ENCODE measurements around the gene NRM. TPM values are rescaled to one million over a fixed set of nuclear protein-coding genes. Genes with fewer than 3 reads are reported as not detected.

NRM gene
- total RNA-seq, 4 donors from 2014 or later: 3.0 to 8.2 (median 6.0) TPM

DNA sequence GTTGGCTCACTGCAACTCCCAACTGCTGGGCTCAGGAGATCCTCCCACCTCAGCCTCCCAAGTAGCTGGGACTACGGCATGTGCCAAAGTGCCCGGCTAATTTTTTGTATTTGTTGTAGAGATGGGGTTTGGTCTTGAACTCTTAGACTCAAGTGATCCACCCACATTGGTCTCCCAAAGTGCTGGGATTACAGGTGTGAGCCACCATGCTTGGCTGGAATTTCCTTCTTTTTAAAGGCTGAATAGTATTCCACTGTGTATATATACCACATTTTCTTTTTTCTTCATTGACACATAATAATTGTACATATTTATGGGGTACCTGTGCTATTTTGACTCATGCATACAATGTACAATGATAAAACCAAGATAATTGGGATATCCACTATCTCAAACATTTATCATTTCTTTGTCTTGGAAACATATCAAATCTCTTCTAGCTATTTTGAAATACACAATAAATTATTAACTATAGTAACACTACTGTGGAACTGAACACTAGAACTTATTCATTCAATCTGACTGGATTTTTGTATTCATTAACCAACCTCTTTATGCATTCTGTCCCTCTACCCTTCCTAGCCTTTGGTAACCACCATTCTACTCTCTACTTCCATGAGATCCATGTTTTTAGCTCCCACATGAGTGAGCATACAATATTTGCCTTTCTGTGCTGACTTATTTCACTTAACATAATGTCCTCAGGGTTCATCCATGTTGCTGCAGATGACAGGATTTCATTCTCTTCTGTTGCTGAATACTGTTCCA lies 18.5 kb upstream of the NRM start:
- H3K4me1 ChIP-seq: no peaks in the 10 kb centered on the region
- TF ChIP-seq, protein P1, sequence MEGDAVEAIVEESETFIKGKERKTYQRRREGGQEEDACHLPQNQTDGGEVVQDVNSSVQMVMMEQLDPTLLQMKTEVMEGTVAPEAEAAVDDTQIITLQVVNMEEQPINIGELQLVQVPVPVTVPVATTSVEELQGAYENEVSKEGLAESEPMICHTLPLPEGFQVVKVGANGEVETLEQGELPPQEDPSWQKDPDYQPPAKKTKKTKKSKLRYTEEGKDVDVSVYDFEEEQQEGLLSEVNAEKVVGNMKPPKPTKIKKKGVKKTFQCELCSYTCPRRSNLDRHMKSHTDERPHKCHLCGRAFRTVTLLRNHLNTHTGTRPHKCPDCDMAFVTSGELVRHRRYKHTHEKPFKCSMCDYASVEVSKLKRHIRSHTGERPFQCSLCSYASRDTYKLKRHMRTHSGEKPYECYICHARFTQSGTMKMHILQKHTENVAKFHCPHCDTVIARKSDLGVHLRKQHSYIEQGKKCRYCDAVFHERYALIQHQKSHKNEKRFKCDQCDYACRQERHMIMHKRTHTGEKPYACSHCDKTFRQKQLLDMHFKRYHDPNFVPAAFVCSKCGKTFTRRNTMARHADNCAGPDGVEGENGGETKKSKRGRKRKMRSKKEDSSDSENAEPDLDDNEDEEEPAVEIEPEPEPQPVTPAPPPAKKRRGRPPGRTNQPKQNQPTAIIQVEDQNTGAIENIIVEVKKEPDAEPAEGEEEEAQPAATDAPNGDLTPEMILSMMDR (IDR thresholded peaks at IDR 0.05): no peak
- TF ChIP-seq EP300 (IDR thresholded peaks at IDR 0.05) (no peak), POLR2A (IDR thresholded peaks at IDR 0.05) (no peak), POLR2AphosphoS5 (IDR thresholded peaks at IDR 0.05) (no peak)
- H3K27ac ChIP-seq: no peak overlapping the region
- no peak overlapping the region for H3K4me3 ChIP-seq
- peaks cover 0 to 98% of the 10 kb centered on the region in 2 donors for H3K36me3 ChIP-seq
- H3K9me3 ChIP-seq: no peaks in the 10 kb centered on the region
- no peak for ATAC-seq
- 96 to 100% methylated on average over 2 of the region's 2 CpGs for WGBS, 2 donors (ENCODE audit: low coverage in 1 of 2)
- no peaks in the 10 kb centered on the region for H3K27me3 ChIP-seq

DNA sequence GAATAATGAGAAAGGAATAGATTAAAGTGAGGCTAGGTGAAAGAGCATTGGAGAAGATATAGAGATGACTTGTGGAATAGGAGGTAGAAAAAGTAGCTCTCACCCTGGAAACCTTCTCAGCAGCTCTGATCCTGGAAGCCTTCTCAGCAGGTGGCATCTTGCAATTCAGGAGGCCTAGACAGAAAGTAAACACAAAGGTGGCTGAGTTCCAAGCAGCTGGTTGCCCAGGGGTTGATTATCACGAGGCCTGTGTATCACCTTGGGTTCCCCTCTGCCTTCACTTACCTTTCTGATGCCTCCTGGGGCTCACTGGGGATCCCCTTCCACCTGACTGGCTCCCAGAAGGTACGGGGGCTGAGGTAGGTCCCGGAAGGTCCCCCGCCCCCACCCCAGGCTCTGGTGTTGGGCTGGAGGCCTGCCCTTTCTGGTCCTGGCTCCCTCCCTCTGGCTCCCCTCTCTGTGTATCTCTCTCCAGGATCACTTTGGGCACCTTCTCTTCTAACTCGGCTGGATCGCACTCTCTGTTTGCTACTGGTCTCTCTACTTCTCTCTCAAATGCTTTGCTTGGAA lies 16.6 kb upstream of the NRM start:
- Histone ChIP-seq H3K4me3 (no peak overlapping the region), H3K9me3 (no peaks in the 10 kb centered on the region), H3K27me3 (no peaks in the 10 kb centered on the region), H3K4me1 (no peaks in the 10 kb centered on the region), H3K27ac (no peak overlapping the region), H3K36me3 (peaks cover 0 to 98% of the 10 kb centered on the region in 2 donors)
- WGBS, 2 donors (ENCODE audit: low coverage in 1 of 2): 63 to 75% methylated on average over 2 to 3 of the region's 6 CpGs
- no peak for TF ChIP-seq POLR2AphosphoS5 (IDR thresholded peaks at IDR 0.05)
- TF ChIP-seq POLR2A (IDR thresholded peaks at IDR 0.05): no peak
- TF ChIP-seq, protein P1 (IDR thresholded peaks at IDR 0.05): no peak
- TF ChIP-seq EP300 (IDR thresholded peaks at IDR 0.05): no peak
- ATAC-seq: no peak

DNA sequence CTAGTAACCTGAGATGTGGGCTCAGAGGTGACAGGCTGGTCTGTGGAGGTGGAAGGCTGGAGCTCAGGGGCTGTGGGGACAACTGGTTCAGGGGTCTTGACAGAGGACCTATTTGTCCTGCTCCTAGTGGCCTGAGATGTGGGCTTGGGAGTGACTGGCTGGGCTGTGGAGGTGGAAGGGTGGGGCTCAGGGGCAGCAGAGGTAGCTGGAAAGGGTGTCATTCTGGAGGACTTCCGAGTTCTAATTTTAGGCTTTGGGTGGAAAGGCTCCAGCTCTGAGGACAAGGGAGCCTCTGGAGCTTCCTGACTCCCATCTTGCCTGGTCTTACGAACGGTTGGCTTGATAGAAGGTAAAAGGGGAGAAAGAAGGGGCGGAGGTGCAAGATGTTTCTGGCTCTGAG lies 14.8 kb upstream of the NRM start:
- TF ChIP-seq POLR2A (IDR thresholded peaks at IDR 0.05): no peak
- no peak for TF ChIP-seq EP300 (IDR thresholded peaks at IDR 0.05)
- TF ChIP-seq, protein P1 (IDR thresholded peaks at IDR 0.05): no peak
- no peak for TF ChIP-seq POLR2AphosphoS5 (IDR thresholded peaks at IDR 0.05)
- 78% methylated on average over 3 of the region's 4 CpGs; no CpG with 5 or more reads in 1 of the 2 donors for WGBS, 2 donors (ENCODE audit: low coverage in 1 of 2)
- Histone ChIP-seq H3K36me3 (peaks cover 0 to 97% of the 10 kb centered on the region in 2 donors), H3K4me1 (no peaks in the 10 kb centered on the region), H3K27me3 (no peaks in the 10 kb centered on the region), H3K9me3 (no peaks in the 10 kb centered on the region), H3K4me3 (no peak overlapping the region), H3K27ac (no peak overlapping the region)
- ATAC-seq: no peak

DNA sequence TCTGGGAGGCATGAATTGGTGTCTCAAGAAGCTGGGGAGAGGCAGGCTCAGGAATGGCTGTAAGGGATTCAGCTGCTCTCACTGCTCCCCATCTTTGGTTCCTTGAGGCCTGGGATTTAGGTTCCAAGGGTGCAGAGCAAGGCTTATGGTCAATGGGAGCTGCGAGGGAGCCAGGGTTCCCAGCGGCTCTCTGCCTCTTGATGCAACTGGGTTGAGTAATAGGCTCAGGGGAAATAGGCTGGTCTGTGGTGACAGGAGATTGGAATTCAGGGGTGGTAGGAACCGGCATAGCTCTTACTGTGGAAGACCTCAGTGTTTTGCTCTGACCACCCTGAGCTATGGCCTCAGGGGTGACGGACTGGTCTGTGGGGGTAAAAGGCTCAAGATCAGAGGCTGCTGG lies 13.0 kb upstream of the NRM start:
- Histone ChIP-seq H3K27me3 (no peaks in the 10 kb centered on the region), H3K36me3 (peaks cover 0 to 96% of the 10 kb centered on the region in 2 donors), H3K4me3 (no peak overlapping the region), H3K4me1 (no peaks in the 10 kb centered on the region), H3K27ac (no peak overlapping the region), H3K9me3 (no peaks in the 10 kb centered on the region)
- TF ChIP-seq EP300 (IDR thresholded peaks at IDR 0.05) (no peak), POLR2A (IDR thresholded peaks at IDR 0.05) (no peak), POLR2AphosphoS5 (IDR thresholded peaks at IDR 0.05) (no peak)
- TF ChIP-seq, protein P1 (IDR thresholded peaks at IDR 0.05): no peak
- no peak for ATAC-seq
- WGBS, 2 donors (ENCODE audit: low coverage in 1 of 2): 83 to 100% methylated on average over 1 to 2 of the region's 4 CpGs

DNA sequence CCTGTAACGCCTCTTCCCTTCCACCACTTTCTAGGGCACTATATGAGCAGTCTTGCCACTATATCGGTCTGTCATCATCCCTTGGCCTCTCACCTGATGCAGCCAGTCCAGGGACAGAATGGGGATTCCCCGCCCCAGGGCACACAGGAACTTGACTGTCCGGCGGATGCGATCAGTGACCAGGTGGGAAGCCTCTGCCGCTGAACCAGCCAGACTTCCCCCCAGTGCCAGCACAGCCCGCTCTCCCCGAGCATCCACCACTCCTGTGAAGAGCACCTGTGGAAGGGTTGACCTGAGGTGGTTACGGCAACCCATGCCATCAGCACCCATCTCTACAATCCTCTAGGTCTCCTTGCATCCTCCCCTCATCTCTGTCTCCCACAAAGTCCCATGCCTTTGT lies 12.2 kb upstream of the NRM start:
- H3K36me3 ChIP-seq: peaks cover 0 to 90% of the 10 kb centered on the region in 2 donors
- WGBS, 2 donors (ENCODE audit: low coverage in 1 of 2): 93 to 100% methylated on average over 1 to 6 of the region's 10 CpGs

More for the DNA sequence above, 12.2 kb upstream of the NRM start:
- Histone ChIP-seq H3K27ac (no peak overlapping the region), H3K27me3 (no peaks in the 10 kb centered on the region), H3K4me3 (no peak overlapping the region), H3K4me1 (no peaks in the 10 kb centered on the region), H3K9me3 (no peaks in the 10 kb centered on the region)
- ATAC-seq: no peak
- TF ChIP-seq POLR2A (IDR thresholded peaks at IDR 0.05) (no peak), POLR2AphosphoS5 (IDR thresholded peaks at IDR 0.05) (no peak), EP300 (IDR thresholded peaks at IDR 0.05) (no peak)
- TF ChIP-seq, protein P1 (IDR thresholded peaks at IDR 0.05): no peak

All from gastroesophageal sphincter (tissue), 4 donors.